ENCODE measurements around the gene GCSAM.
A peak's percentile ranks its signal among the peaks of the same experiment; 100 is the strongest.

Gene GCSAM, protein sequence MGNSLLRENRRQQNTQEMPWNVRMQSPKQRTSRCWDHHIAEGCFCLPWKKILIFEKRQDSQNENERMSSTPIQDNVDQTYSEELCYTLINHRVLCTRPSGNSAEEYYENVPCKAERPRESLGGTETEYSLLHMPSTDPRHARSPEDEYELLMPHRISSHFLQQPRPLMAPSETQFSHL

DNA sequence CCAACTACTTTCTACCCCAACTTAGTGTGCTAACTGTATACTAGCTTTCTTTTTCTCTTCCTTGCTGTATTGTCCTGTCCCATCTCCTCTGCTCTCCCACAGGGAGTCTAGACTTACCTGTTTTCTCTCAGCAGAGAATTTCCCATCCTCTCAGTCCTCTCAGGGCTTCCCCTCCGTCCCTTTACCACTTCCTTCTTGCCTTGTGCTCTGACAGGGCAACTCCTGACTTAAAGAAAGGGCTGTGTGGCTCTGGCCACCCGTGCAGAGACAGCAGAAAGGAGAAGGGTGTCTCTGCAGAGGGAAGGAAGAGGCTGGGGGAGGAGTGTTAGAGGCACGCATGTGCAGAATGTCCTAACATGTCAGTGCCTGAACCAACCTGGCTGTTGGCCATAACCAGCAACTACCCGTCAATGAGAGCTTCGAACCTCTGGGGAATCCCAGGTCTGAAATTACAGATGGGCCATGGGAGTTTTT, at the start of gene GCSAM:
Gene GCSAM, minus strand, starts transcription at position 274 of the 474 bp plus-strand sequence. Its CDS starts 128 bp downstream, at position 146.
- peak in 2 of 4 experiments; percentile 23 to 45 for DNase-seq

DNA sequence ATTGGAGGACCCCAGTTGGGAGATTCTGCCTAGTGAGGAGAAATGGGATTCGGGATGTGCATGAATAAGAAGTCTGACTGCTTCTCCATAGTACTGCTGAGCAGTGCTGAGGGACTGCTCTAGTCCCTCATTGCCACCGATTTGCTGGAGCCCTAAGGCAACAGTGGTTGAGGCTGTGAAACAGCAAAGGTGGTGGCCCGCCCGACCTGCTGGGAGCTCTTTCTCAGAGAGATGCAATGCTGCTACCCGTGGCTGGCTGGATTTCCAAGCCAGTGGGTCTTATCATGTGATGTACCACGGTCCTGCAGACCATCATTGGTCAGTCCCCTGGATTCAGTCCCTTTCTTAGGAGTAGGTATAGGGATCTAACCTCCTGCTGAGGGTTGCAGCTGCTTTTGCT, 42.6 kb upstream of the GCSAM start:
- DNase-seq, result no peak

DNA sequence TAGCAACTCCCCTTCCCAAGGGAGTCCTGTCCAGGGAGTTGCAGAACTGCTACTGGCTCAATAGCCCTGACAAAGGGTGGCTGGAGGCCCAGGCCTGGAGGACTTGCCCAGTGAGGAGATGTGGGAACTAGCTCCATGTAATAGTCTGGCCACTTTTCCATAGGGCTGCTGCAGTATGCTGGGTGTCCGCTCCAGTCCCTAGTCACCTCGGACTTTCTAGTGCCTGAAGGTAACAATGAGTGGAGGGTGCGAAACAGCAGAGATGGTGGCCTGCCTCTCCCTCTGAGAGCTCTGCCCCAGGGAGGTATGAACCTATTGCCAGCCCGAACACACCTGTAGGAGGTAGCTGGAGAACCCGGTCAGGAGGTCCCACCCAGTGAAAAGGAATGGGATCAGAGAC, 42.0 kb upstream of the GCSAM start:
- DNase-seq, result no peak

DNA sequence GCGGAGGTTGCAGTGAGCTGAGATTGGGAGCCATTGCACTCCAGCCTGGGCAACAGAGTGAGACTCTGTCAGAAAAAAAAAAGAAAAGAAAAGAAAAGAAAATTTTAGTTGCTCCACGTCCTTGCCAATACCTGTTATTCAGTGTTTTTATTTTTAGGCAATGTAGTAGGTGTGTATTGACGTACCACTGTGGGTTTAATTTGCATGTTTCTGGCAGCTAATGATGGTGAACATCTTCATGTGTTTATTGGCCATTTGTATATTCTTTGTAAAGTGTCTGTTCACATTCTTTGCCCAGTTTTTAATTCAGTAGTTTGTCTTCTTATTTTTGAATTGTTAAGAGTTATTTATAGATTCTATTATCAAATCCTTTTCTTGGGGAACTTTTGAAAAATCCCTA, 38.1 kb upstream of the GCSAM start:
- DNase-seq, result no peak

DNA sequence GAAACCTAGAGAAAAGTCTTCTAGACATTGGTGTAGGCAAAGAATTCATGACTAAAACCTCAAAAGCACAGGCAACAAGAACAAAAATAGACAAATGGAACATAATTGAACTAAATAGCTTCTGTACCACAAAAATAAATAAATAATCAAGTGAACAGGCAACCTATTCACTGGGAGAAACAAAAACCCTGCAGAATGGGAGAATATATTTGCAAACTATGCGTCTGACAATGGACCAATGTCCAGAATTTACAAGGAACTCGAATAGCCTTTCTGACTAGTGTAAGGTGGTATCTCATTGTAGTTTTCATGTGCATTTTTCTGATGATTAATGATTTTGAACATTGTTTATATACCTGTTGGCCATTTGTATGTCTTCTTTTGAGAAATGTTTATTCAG, 37.0 kb upstream of the GCSAM start:
- DNase-seq, result no peak

DNA sequence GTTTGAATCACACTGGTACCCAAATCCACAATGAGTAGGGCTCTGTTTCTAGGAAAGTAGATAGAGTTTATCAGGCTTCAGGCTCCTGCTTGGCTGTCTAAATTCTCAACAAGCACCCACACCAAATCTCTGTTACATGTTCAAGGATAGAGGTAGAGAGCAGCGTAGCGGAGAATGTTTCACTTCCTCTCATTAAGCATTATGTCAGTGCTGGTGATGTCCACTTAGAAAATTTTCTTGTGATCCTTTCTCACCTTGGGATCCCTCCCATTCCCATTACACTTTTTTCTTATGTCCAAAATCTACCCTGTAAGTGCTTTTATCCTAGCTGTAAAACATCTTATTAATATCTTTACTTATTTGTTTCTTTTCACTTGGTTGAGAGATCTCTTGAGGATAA, 34.7 kb upstream of the GCSAM start:
- no peak for DNase-seq

DNA sequence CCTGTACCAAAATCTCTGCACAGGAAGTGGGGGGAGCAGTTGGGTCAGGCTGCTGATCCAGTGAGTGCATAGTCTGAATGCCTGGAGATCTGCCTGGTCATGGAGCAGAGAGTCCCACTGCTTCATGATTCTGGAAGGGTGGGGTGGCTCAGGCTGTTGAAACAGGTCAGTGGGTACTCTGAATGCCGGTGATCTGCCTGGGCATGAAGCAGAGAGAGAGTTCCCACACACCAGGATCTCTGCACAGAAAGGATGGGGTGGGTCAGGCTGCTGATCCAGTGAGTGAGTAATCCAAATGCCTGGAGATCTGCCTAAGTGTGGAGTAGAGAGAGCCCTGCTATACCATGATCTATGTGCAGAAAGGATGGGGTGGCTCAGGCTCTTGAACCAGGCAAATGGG, 16.1 kb upstream of the GCSAM start:
- DNase-seq, result no peak

DNA sequence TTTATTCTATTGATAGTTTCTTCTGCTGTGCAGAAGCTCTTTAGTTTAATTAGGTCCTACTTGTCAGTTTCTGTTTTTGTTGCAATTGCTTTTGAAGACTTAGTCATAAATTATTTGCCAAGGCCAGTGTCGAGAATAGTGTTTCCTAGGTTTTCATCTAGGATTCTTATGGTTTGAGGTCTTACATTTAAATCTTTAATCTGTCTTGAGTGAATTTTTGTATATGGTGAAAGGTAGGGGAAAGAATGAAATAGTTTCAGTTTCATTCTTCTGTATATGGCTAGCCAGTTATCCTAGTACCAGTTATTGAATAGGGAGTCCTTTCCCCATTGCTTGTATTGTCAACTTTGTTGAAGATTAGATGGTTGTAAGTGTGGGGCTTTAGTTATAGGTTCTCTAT, 10.6 kb upstream of the GCSAM start:
- DNase-seq, result no peak

DNA sequence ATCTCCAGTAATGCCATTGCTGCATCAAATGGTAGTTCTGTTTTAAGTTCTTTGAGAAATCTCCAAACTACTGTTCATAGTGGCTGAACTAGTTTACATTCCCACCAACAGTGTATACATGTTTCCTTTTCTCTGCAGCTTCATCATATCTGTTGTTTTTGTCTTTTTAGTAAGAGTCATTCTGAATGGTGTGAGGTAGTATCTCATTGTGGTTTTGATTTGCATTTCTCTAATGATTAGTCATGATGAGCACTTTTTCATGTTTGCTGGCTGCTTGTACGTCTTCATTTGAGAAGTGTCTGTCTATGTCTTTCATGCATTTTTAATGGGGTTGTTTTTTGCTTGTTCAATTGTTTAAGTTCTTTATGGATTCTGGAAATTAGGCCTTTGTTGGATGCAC, 10.2 kb upstream of the GCSAM start:
- DNase-seq, result no peak

DNA sequence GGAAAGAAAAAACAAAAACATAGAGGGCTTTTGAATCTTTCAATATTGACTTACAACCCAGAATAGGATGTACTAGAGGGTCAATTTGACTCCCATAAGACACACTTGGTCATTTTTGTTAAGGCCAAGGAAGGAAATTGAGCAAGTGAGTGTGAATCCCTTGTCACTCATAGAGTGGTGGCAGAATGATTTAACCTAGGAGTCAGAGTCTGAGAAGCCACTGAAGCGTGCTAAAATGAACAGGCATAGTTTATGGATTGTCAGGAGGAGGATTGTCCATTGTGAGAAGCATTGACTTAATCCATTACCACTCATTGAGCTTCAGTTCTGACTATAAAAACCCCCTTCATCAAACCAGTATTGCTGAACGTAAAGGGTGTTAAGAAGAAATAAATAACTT, 8.2 kb upstream of the GCSAM start:
- DNase-seq, result no peak

DNA sequence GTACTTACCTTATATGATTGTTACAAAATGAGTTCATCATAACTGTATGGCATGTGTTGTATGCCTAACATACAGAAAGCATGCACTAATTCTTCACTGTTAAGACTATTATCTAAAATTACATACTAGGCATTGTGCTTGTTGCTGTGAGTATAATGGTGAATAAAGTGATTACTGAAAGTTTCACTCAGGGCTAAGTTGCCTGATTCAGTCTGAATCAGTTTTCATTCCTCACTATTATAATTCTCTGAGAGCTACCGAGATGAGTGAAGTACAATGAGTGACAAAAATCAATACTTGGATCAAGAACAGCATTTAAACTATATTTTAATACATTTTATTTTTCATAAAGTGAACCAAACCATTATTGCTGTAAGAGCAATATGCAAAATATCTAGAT, 7.5 kb upstream of the GCSAM start:
- no peak for DNase-seq

DNA sequence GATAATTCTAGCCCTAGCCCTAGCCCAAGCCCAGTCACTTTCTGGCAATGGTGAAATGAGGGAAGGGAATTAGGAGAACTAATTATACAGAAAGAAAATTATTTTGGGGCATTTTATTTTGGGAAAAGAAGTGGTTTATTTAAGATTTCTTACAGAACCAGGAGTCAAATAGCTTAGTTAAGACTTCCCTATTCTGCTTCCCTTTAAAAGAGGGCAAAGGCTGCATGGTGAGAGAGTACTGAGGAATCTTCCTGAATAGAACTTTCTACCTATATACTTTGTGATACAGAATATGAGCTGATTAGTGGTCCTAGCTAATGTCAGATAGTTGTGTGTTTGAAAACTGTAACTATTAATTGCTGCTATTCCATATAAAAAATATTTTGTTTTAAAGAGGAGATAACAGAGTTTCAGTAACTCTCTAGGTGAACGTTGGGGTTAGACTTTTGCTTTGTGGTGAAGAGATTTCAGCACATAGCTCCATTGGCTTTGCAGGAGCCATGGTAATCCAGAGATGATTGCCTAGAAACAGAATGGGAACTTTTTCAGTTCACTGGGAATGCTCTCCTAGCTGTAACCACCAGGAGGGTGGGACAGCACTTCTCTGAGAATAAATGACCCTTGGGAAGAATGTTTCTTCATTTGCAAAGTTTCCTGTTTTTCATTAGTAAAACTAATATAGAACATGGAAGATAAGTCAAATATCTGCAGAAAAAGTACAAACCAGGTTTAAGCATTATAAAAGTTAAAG, 5.3 kb upstream of the GCSAM start:
- DNase-seq, result no peak

DNA sequence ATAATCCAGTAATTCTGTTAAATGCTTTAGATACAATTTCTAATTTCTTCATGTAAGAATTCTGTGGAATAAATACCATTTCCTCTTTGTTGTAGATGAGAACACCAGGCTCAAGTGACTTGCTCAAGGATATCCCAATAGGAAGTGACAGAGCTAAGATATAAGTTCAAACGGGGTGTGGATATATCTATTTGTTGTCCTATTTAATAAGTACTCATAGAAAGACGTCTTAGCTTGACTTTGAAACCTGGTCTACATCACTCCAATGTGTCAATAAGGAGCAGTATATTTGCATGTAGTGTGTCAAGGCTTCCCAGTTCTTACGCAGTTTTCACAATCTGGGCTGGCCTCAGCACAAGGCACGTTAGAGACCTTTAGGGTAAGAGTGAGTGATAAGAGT, 4.7 kb upstream of the GCSAM start:
- DNase-seq, result no peak

DNA sequence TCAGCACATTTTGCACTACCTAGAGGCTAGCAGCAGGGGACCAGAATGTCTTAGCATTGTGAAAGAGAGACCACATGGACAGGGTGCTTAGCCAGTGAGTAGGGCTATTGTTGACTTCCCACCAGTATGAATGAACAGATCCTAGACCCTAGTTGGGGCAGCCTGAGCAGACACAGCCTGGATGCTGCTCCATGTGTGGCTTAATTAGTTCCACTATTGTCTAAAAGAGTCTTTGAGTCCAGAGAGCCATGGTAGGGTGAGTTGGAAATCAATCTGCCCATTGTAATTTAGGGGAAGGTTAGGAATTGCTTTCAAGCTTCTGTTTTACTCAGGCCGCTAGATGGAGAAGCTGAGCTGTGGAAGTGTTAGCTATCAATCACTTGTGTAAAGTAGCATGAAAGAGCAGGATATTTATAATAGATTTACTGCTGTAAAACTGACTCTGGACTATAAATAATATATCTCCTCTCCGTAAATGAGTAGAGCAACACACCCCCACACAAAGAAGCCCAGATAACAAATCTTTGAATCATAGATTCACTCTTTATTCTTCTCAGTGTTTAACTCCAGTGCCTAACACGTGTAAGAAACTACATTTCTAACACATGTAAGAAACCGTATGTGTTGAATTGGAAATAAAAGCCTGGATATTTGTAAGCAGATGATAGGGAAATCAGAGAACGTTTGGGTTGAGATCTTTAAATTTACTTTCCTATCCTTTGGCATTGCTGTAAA, 4.1 kb upstream of the GCSAM start:
- peak in 1 of 4 experiments; percentile 4 for DNase-seq

DNA sequence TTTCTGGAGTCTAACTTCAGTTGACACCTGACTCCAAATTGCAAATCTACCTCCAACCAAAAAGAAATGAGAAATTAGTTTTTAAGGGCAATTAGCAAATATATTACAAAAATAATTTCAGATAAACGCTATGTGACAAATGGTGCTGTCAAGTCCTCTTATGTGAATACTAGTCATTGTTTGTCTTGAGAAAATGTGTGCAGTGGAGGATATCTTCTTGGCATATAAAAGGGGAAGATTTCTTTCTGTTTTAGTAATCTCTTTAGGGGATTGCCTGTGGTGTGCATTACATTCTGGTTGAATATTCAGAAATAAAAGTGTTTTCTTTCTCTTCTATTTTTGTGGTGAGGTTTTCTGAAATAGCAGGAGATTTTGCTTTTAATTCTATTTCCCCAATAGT, 3.0 kb upstream of the GCSAM start:
- DNase-seq, result no peak

DNA sequence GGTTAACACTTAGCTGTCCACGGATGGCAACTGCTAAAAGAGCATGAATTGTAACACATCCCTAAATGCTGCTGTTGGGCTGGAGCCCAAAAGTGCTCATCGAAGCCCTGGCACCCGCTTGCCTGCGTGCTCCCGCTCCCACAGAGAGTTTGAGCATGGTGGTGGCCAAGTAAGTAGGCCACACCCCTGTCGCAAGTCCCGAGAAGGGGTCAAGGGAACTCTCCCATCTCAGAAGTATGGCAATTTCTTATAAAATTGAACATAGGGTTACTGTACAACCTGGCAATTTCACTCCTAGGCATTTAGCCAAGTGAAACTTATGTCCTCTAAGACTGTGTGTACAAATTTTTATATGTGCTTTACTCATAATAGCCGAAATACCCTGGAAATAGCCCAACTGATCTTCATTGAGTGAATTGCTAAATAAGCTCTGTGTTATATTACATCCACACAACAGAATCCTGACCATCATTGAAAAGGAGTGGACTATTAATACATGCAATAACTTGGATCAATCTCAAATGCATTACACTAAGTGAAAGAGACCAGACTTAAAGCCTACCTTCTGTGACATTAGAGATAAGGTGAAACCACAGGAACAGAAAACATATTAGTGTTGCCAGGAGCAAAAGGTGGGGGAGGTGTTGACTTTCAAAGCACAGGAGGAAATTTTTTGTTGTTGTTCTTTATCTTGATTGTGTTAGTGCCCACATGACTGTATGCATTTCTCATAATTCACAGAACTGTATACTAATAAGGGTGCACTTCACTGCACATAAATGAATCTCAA, 1.5 kb upstream of the GCSAM start:
- no peak for DNase-seq

DNA sequence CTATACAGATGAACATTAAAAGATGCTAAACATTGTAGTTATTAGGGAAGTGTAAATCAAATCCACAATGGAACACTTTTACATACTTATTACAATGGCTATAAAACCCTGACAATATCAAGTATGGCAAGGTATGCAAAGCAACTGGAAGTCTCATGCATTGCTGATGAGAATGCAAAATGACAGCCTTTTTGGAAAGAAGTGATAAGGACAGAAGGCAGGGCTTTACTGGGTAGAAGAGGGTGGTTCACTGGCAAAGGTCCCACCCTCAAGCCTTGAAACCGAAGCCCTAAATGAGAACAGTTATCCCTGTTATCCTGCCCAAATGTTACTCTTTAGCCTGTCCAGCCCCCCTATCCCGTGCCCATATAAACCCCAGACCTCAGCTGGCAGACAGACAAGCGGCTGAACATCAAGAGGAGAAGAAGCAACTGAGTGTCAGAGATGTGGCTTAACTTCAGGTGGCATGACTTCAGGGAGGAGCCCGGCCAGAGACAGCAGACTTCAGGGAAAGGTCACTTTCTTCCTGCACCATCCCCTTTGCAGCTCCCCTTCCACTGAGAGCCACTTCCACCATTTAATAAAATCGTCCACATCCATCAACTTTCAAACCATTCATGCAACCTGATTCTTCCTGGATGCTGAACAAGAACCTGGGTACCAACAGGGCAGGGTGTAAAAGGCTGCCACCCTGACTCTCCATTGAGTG, 732 bp upstream of the GCSAM start:
- no peak for DNase-seq

DNA sequence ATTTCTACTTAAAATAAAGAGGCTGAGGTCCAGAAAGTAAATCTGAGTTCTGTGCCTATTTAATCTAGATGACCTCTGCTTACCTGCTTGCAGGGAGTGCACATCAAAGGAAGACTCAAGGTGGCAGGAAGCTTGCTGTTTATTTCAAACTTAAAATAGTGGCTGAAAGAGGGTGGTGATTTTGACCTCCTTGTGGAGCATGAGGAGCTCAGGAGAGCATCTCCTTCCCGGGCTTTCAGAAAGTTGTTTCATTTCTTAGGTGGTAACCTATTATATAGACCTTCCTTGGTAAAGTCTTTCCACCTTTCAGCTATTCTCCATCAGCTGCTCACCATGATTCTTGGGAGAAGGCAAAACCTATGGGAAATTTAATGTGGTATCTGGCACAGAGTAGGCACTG, 494 bp downstream of the GCSAM start:
- DNase-seq, result no peak

DNA sequence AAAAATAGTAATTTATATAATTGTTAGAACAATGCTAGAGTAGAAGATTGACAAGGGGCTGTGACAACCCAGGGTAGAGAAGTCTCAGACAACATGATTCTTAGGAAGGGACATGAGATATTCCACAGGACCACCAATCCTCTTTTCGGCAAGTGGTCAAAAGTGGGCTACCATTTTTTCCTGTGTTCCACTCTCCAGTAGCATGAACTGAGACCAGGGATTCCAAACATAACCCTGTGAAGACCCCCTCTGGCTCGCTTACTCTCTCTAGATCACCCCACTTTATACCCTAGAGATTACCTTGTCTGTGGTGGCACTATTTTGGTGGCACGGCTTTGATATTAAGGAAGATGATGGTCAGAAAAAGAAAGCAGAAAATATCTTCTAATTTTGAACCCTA, 960 bp downstream of the GCSAM start:
- DNase-seq, result no peak

DNA sequence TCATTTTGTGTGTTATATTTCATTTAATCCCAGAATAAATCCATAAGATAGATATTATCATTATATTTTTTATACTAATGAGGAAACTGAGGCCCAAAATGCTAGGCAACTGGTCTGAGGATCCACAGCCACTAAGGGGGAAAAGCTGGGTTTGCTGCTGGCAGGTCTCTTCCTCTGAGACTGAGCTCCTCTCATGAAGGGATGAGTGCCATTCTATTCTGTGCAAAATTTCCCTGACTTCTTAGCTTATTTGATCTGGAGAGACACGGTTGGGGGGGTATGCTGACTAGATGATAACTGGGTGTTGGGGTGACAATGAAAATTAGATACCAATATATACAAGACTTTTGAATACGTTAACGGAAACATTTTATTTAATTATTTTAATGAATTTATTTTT, 1.9 kb downstream of the GCSAM start:
- DNase-seq, result no peak

DNA sequence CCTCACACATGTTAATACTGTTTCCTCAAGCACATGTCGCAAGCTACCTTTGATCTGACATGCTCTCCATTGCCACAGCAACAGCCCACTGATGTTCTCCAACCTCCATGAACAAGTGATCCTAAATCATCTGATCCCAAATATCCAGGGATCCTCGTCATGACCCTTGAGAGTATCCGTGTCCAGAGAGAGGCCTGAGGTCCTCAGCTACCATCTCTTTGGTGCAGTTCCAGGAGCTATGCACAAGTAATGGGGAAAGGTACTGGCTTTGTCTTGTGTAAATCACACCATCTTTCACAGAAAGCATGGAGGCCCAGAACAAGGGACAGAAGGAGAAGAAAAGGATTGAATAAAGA, 2.4 kb downstream of the GCSAM start:
- no peak for DNase-seq

DNA sequence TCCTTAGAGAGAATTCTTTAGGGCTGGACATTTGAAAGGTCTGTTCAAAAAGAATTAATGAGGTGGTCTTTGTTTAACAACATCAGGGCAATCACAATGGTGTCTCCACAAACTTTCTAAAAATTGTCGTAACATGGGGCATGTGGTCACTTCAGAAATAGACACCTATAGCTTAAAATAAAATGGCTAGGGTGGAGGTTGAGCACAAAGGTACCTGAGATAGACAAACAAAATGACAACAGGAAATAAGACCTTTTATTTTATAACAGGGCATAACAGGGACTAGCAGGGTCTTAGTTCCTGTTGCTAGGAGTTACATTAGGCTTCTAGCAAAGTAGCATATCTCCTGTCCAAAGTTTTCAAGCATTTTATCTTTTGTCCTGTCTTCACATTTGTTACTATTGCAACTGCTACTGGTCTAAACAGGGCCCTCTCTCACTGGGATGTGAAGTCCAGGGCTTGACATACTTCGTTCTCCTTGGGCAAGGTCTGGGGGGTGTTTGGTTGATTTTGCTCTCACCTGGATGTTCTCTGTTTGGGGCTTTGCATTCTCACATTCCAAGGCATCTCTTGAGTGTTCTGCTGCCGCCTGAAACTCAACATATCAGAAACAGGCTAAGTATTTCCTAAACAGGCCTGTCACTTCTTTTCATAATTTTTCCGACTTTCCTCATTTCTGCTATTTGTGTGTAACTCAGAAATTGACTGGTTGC, 3.0 kb downstream of the GCSAM start:
- no peak for DNase-seq
